RWPE1 (cell line): ENCODE data around the gene MDGA2.

Source experiments
- CTCF ChIA-PET: fragments of 350-600 bp; sonication (Branson Sonifier 250); formaldehyde crosslinking; extraction: SDS; loops from one replicate; lab custom pipeline; 2021; lab: Yijun Ruan, JAX
- POLR2A ChIA-PET: fragments of 400-600 bp; formaldehyde crosslinking; extraction: SDS; loops from one replicate; lab custom pipeline; 2020; ENCODE audit warnings: antibody characterized with exemption; ENCODE audit not compliant: low non-redundant PET; lab: Yijun Ruan, JAX
- DNase-seq: peaks from one replicate; pipeline ENCODE4 v3.0.0; 2012; ENCODE audit warnings: low spot score
- H3K27ac ChIP-seq: fragments of 450-650 bp; 2 replicates; pipeline ENCODE4 v1.5.1; 2017
- CTCF ChIP-seq: fragments of 450-650 bp; conservative IDR thresholded peaks from 2 replicates; pipeline ENCODE4 v1.5.1; 2017; ENCODE audit warnings: low read depth, mild to moderate bottlenecking

MDGA2 gene

GRCh38 chr14:47020500-47020899 lies 654.9 kb downstream of the MDGA2 start:
- no peak for TF ChIP-seq CTCF
- no peak for DNase-seq
- CTCF ChIA-PET = interaction anchor here (0.6 kb wide), 1 partner anchor 1944 kb away, joined by 4 read pairs; no protein-coding TSS in a partner anchor
- POLR2A ChIA-PET = interaction anchor here (0.6 kb wide), 1 partner anchor 99 kb away, joined by 3 read pairs; no protein-coding TSS in a partner anchor
- no peak overlapping the region for H3K27ac ChIP-seq

GRCh38 chr14:47012533-47013280 lies 662.7 kb downstream of the MDGA2 start:
- POLR2A ChIA-PET = no interaction called here
- CTCF ChIA-PET = no interaction called here
- no peak for TF ChIP-seq CTCF
- H3K27ac ChIP-seq = no peak overlapping the region
- DNase-seq = no peak

- no peak overlapping the region for H3K27ac ChIP-seq
- ChIA-PET CTCF (no interaction called here), POLR2A (no interaction called here)
- no peak for DNase-seq
- no peak for TF ChIP-seq CTCF
These were observed 665.8 kb downstream of the MDGA2 start for GRCh38 chr14:47009615-47010014.

- no peak for DNase-seq
- TF ChIP-seq CTCF = no peak
- no peak overlapping the region for H3K27ac ChIP-seq
- ChIA-PET CTCF (no interaction called here), POLR2A (no interaction called here)
These were observed 666.7 kb downstream of the MDGA2 start for GRCh38 chr14:47008732-47009131.

GRCh38 chr14:46999661-47000060 lies 675.7 kb downstream of the MDGA2 start:
- H3K27ac ChIP-seq = no peak overlapping the region
- ChIA-PET POLR2A (no interaction called here), CTCF (interaction anchor here (0.7 kb wide), 1 partner anchor 1447 kb away, joined by 3 read pairs; no protein-coding TSS in a partner anchor)
- peak; percentile 2 for DNase-seq
- TF ChIP-seq CTCF = no peak

- no peak overlapping the region for H3K27ac ChIP-seq
- no peak for DNase-seq
- ChIA-PET POLR2A (no interaction called here), CTCF (interaction anchor here (0.6 kb wide), 1 partner anchor 186 kb away, joined by 4 read pairs; no protein-coding TSS in a partner anchor)
- no peak for TF ChIP-seq CTCF
These were observed 685.8 kb downstream of the MDGA2 start for GRCh38 chr14:46989566-46989965.
